Stimulated activated CD8-positive, alpha-beta memory T cell treated with anti-CD3 and anti-CD28 coated beads, Interleukin-7, amount 100 ng/mL, for 24 hours (primary cell): Measurements from ENCODE around the gene NKX2-3.

Experiments
- DNase-seq: peaks from one replicate; pipeline ENCODE4 v3.0.0-alpha.2; 2020; ENCODE audit warnings: low read depth

NKX2-3 gene

DNA sequence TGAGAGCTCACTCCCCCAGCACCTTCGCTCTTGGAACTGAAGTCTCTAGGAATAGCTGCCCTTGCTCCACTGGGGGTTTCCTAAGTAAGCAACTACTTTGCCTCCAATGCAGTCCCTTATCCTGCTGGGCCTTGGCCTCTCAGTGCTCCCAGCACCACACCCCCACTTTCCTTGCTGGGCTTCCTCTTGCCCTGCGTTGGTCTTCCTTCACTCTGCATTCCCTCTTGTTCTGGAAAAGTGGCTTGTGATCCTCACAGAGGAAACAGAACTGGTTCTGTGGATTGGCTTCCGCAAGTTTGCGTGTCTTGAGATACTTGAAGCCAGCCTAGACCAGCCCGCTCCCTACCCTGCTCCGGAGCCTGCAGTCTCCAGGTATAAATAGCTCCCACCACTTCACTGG lies 6.4 kb downstream of the NKX2-3 start:
- no peak for DNase-seq

DNA sequence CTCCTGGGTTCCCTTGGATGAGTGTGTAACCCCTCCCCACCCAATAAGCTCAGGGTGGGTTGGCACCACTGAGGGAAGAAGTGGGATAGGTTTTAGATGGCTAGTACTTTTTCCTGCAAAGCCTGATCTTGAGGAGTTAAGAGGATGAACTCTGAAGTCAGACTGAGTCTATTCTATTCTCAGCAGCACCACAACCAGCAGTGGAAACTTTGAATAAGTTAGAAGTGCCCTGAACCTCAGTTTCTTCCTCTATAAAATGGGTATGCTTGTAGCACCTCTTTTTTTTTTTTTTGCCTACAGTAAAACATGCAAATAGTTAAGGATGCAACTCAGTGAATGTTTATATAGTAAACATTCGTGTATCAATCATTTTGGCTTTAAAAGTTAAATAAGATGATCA lies 7.1 kb downstream of the NKX2-3 start:
- DNase-seq, result no peak

DNA sequence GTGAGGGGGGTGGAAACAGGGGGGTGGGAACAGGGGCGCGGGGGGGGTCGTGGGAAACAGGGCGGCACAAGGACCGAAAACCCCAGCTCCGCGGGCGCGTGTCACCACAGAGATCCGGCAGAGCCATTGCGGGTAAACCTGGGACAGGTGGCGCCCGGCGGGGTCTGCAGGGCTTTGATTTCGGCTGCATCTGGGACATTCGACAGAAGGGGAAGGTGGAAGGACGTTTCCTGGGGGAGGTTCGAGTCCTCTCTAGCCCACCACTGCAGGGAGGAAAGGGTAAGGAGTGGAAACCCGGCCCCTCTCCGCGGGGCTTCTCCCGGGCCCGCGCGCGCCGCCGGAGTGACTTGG lies 7.5 kb downstream of the NKX2-3 start:
- DNase-seq, result no peak

DNA sequence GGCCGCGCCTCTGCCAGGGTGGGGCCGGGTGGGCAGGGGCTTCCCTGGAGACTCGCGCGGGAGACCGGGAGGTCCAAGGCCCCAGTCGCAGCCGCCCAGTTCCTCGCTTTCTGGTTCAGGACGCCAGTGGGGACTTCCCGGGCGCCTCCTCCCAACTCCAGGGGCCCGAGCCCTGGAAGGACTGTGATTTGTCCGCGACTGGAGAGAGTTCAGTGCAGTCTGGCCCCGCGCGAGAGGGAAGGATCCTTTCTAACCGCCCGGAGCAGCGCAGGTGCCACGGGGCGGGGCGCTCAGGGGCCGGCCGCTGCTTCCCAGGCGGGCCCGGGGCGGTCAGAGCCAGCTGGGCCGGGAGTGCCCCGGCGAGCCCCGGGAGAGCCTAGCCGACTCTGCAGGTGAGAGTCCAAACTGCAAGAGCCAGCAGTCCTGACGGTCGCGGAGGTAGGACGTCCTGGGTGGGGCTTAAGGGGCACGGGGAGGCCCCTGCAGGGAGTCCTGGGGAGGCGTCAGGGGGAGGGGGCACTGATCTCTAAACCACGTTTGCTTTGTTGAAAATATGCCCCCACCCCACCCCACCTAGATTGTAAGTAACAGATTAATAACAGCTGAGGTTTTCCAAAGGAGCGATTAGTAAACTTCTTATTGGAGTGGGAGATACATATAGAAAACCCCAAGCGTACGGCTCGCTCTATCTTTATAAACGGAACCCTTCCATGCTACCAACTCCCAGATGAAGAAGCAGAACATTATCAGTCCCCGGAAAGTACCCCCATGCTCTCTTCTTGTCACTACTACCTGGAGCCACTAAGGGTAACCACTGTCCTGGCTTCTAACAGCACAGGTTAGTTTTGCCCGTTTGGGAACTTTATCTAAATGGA lies 8.2 kb downstream of the NKX2-3 start:
- DNase-seq, result no peak

DNA sequence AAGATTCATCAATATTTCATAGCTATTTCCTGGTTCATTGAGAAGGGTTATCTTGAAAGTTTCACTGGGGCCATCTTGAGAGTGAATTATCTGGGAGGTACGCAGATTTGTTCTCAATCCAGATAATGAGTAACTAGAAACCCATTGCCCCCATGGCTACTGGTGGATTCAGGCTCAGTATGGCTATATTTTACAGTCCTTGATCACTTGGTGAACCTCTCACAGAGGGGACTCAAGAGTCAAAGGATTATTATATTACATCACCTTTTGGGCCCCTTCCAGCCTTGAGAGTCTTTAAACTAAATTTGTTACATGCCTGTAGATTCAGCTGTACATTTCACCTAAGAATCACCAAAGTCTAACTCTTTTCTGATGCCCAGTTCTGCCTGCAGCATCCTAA lies 11.6 kb downstream of the NKX2-3 start:
- DNase-seq, result no peak

DNA sequence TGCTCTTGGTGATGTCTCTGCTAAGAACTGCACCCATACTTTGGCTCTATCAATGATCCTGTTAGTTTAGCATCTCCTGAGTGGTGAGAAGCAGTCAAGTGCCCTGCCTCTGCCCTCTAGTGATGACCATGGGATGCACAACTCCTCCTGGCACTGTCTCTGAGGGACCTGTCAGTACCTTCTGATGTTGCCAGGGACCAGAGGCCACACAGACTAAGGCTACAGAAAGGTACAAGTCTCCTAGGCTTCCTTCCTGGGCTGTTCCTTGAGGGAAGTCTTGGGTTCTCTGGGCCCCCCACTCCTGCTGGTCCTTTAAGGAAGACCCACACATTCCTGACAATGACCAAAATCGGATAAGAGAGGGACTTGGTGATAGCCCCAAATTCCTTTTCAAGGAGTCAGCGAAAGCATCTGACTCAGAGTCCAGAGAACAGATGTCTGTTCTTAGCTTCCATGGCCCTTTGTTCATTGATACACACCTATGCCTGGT lies 15.3 kb downstream of the NKX2-3 start:
- DNase-seq, result no peak

DNA sequence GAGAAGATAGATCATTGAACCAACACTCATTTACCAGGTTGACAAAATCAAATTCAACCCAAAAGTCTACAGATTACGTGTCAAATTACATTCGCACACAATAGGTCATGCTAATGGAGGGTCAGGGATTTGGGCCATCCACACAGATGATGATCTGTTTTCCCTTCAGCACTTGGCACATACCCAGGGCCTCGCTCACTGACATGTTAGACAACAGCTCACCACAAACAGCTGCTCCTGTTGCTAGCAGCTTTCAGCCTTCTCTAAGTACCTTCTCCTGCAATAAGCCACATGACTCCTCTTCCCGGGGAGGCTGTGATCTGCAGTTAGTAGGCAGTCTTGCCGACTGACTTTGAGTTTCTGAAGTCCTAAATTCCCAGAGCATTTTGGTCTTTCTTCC lies 18.4 kb downstream of the NKX2-3 start:
- no peak for DNase-seq

DNA sequence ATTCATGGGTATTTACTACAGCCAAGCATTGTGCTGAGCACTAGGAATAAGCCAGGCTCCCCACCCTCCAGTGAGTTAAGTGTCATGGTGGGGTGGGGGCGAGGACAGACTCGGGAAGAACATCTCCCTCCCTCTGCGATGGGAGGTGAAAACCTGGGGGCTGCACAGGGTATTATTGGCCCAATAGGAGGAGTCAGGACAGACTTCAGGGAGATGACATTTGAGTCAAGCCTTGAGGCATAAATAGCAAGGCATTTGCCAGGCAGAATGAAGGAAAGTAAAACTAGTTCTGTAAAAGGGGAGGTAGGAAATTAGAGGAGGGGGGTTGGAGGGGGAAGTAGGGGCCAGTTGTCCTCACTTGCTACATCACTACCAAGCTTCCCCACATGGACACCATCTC lies 18.9 kb downstream of the NKX2-3 start:
- no peak for DNase-seq

DNA sequence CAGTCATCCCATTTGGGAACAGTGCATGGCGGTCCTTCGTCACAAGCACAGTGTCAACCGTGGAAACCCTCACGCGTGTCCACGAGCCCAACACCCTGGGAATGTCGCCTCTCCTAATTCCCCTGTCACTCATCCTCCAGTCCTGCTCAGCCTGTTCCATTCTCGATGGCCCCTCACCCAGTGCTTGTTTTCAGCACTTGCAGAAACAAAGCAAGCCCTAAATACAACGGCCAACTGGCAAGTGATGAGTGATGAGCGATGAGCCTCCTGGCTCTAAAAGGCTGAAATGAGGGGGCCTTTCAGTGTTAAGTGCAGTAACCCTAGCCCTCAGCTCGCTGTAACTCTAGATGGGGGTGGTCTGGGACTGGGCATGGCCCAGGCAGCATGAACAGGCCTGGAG lies 22.6 kb downstream of the NKX2-3 start:
- no peak for DNase-seq

DNA sequence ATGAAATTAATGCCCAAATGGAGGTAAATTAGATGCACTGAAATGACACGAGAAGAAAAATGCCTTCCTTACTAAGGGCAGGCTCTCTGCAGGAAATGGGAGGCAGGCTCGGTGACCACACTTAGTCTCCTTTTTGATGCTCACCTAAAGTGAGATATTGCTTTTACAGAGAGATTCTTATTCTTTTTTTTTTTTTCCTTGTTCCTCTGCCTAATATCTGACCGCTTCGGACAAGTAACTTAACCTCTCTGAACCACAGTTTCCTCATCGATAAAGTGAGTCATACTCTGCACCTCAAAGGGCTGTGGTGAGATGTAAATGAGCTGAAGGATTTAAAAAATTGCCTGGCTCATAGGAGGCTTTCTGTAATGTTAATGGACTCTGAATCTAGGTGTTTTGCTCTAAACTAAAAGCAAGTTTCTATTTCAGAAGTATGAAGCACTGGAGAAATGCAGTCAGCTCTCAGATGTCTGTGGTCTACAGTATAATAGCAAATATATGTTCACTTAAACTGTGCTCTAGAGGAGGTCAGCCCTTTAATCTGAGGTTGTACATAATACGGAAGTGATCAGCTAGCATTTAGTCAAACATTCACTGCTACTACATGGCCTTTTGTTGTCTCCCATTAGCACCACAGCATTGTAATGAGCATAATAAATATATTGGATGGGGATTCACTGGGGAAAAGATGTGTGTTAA lies 23.2 kb downstream of the NKX2-3 start:
- no peak for DNase-seq

DNA sequence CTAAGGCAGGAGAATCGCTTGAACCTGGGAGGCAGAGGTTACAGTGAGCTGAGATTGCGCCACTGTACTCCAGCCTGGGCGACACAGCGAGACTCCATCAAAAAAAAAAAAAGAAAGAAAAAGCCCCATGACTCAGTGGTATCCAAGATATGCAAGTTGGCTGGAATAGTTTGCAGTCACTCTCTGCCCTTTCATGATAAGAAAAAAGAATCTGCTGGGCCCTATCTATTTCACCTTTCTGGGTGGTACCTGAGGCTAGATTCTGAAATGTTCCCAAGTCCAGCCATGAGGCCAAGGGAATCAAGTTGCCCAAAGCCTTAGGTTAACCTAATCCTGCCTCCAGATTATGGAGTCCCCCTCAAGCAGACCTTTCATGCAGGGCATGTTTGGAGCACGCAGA lies 24.3 kb downstream of the NKX2-3 start:
- DNase-seq, result no peak

DNA sequence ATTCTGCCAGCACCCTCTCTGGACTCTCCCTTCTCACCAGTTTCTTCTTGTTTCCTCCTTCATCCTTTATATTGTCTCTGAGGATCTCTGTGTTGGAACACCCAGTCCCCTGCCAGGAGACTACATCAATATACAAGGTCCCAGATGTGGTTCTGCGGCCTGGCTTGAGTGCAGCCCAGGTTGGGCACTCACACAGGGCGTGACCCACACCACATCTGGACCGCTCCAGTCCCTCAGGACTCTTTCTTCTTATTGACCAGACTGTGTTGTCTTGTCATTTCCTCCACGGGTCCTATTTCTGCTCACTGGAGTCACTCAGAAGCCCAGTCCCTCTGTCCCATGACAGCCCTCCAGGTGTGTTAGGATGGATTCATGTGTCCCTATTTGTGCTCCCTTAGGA lies 26.0 kb downstream of the NKX2-3 start:
- no peak for DNase-seq

DNA sequence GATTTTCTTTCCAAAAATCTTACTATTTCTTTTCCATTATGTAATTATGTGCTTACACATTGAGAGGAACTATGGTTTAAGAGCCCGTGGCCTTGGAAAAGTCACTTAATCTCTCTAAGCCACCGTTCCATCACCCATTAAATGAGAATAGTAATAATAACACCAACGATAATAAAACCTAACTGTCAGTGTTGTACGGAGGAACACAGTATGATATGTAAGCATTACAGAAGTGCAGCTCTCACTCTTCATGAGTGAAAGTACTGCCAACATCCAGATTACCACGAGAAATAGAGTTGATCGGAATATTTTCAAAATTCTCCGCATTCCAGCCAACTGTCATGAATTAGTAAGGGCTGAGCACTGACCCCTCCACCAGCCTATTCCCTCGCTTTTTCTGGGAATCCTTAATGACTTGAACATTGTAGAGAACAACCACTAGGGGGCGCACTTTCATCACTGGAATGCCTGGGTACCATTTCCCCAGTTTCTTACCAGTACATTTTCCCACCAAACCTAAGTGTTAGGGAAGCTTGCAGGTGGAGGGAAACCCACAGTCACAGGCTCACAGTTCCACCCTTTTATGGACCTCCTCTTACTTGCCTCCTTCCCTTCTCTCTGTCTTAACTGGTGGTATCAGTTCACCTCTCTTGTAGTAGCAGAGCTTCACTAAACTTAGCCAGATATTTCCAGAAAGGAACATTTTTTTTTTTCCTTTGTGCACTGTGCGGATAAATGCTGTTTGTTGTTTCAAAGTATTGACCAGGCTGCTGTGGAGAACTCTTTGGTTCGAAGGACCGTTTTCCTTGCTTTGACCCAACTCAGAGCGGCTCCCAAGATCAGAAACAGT lies 27.8 kb downstream of the NKX2-3 start:
- DNase-seq, result no peak

DNA sequence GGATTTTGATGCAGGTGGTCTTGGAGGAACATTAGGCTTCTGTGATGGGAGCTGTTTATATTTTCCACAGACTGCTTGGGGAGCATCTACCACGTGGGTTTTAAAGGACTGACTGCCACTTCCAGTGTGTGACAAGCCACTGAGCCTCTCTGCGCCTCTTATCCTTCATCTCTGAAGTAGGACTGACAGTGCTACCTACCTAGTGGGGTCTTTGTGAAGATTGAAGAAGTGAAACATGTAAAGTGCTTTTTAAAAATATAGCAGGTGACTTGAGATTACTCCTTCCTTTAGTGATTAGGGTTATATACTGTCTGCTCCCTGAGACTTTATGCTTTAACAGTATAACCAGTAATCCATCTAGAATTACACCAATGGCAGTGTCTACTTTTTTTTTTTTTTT lies 29.9 kb downstream of the NKX2-3 start:
- no peak for DNase-seq

DNA sequence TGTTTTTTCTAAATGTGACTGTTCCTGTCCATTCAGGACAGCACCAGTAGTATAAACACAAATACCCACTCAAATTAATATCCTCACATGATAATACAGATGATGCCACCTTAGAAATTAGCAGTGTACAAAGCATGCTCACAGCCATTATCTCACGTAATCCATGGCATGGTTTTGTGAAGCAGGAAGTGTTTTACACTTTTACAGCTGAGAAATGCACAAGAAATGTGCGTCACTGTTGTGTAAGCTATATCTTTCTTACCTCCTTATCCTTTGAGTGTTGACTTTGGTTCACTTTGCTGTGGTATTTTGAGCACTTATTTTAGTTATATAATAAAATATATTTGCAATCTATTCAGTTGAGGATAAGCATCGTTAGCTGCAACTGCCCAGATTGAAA lies 31.6 kb downstream of the NKX2-3 start:
- no peak for DNase-seq

DNA sequence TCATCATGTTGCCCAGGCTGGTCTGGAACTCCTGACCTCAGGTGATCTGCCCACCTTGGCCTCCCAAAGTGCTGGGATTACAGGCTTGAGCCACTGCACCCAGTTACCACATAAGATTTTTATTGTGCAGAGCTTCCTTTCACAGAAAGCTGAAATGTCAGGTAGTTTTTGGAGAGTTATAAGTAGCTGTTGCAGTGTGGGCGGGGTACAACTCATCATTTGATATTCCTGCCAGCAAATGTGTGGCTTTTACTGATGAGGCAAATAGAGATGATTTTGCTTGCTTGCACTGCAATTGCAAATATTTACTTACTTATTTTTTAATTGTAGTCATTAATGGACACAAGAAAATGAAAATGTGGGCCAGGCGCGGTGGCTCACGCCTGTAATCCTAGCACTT lies 32.4 kb downstream of the NKX2-3 start:
- no peak for DNase-seq

DNA sequence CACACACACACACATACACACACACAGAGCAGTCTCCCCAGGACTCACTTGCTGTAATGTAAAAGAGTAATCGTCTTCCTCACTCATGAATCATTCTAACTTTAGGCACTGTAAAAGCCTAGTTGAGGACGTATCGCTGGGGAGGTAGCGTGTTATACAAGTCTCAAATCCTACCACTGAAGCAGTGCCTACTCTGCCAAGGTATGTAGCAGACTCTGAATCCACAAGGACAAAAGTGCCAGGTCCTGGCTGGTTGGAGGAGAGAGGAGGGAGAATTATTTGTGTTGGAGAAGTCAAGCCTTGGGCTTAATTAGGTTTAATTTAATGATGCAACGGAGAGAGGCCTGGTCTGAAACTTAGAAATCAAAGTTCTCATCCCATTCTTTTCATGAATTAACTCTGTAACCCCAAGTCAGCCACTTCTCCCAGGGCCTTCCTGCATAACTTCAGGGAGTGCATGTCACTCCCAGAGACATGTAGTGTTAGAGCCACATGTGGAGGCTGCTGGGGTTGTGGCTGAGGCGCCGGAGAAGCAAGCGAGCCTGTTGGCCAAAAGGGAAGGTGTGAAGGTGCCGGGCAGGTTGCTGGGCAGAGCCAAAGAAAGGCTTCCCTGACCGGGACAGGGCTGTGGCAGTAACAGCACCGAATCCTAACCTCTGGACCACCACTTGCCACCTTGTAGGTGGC lies 36.7 kb downstream of the NKX2-3 start:
- DNase-seq, result no peak

DNA sequence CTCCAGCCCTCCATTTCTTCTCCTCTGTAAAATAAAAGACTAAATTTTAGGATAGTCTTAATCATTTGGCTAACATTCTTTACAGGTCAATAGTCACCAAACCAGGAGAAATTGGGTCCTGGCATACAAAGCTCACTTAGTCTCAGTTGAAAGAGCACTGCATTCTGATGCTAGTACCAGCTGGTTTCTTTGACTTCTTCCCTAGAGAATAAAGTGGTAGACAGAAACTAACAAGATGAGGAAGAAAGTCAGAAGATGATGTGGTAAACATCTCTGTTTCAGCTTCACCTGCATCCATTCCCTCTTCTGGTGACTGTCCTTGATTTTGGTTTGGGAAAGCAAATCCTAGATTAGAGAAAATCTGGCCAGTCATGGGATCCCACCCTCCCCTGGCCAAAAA lies 37.2 kb downstream of the NKX2-3 start:
- no peak for DNase-seq

DNA sequence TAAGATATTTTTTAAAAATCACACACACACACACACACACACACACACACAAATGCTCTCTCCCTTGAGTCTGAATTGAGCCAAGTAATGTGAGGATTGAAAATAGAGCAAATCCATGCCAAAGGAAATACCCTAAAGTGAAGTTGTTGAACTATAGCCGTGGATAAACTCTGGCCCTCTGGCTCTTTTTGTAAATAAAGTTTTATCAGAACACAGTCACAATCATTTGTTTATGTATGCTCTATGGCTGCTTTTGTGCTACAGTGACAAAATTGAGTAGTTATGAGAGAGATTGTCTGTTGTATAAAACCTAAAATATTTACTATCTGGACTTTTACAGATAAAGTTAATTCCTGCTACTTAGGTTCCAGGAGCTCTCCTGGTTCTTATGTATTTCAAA lies 39.1 kb downstream of the NKX2-3 start:
- no peak for DNase-seq

DNA sequence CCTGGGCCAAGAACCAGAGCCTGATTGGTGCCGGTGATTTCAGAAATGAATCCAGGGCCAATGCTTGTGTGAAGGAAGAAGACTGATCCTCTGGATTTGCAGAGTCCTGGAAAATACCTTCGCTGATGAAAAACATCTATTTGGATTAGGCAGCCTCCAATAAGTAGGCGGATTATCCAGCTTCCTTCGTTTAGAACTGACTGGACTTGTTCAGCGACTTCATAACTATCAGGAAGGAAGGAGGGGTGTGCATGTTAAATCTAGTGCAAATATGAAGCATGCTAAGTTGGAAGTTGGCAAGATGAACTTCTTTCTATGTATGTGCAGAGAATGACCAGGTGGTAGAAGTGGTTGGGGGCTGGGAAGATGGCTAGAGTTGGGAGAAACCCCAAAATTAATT lies 41.0 kb downstream of the NKX2-3 start:
- no peak for DNase-seq

DNA sequence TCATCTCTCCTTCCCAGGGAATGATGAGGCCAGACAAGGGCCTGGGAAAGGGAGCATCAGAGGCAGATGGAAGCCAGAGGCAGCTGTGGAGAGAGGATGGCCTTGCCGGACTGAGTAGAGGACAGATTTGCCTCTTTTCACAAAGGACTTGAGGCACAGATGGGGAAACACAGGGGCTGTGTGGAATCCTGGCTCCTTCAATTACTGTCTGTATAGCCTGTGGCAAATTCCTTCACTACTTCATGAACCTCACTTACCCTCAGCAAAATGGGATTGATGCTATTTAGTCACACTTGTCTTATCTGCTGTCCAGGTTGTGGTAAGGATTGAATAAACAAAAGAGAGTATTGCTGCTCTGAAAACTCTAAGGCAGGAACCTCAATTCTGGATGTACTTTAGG lies 47.2 kb downstream of the NKX2-3 start:
- no peak for DNase-seq

DNA sequence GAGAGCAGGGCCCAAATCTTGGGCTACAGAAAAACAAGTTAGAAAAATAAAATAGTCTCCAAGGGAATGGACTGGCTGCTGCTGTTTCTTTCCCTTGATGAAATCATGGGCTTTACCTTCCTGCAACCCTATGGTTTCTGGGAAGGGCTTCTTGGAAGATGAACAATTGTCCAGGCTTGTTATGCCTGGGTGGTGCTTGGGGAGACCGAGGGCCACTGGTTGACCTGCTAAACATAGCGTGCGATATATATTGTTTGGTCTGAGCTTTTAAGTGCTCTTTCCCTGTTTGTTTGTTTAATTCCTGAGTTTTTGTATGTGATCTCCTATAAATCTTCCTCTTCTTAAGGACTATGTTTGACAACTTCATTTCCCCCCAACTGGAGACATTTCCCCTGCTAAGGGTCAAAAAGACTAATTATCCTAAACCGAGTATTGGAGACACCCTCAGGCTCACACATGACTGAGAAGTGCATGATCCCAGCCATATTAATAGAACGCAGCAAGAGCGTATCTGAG lies 49.6 kb downstream of the NKX2-3 start:
- no peak for DNase-seq
